HFF-Myc (cell line): ENCODE results near the gene VGF.

Source experiments
- DNase-seq: peaks from one replicate; pipeline ENCODE4 v3.0.0-alpha.2; 2011; ENCODE audit warnings: low read depth; ENCODE audit errors: extremely low read depth
- H3K4me3 ChIP-seq: replicated peaks from 2 replicates; pipeline ENCODE4 v1.5.1; 2011; ENCODE audit warnings: low read depth, mild to moderate bottlenecking, control low read depth, low read length
- CTCF ChIP-seq: IDR thresholded peaks from 2 replicates; pipeline ENCODE4 v1.5.1; 2012; ENCODE audit warnings: mild to moderate bottlenecking, low read depth, low read length, control low read depth; ENCODE audit errors: missing control alignments

The VGF gene

GRCh38 chr7:101154693-101155102 lies 10.7 kb downstream of the VGF start:
- DNase-seq = no peak
- no peak for TF ChIP-seq CTCF
- peak overlapping the region; percentile 73 for H3K4me3 ChIP-seq

- TF ChIP-seq CTCF = no peak
- peak; percentile 94 for DNase-seq
- H3K4me3 ChIP-seq = peak within 1 kb of the TSS; percentile 73
These were observed 11.2 kb downstream of the VGF start, which contains the start of gene AP1S1 for GRCh38 chr7:101153969-101154692. TSS of gene AP1S1 (plus strand) at chr7:101154476. CDS start at chr7:101154515, 39 bp downstream.

GRCh38 chr7:101151908-101152651 lies 13.3 kb downstream of the VGF start:
- TF ChIP-seq CTCF = no peak
- no peak for DNase-seq
- H3K4me3 ChIP-seq = no peak overlapping the region

- no peak overlapping the region for H3K4me3 ChIP-seq
- no peak for DNase-seq
- TF ChIP-seq CTCF = no peak
These were observed 24.5 kb downstream of the VGF start for GRCh38 chr7:101140746-101141382.

- no peak for DNase-seq
- H3K4me3 ChIP-seq = no peak overlapping the region
- TF ChIP-seq CTCF = no peak
These were observed 25.1 kb downstream of the VGF start for GRCh38 chr7:101140339-101140699.

- TF ChIP-seq CTCF = peak; percentile 73
- DNase-seq = peak; percentile 97
- H3K4me3 ChIP-seq = no peak overlapping the region
These were observed 27.0 kb downstream of the VGF start for GRCh38 chr7:101138213-101138870.
